Kidney epithelial cell (primary cell): ENCODE data around the gene GTF2H1. TPM values are rescaled to one million over a fixed set of nuclear protein-coding genes. Genes with fewer than 3 reads are reported as not detected.
"Not testable (repeated sequence)": the region's sequence is repeated elsewhere in the genome, so short reads cannot be mapped to it uniquely, and the experiment has no call there.

Source experiments
- DNase-seq: peaks from one replicate; pipeline ENCODE4 v3.0.0-alpha.2; 2010; ENCODE audit warnings: low read depth
- H3K27me3 ChIP-seq: 2 replicates; pipeline ENCODE4 v1.6.0; 2011; ENCODE audit warnings: low read length; ENCODE audit not compliant: control insufficient read depth, insufficient read depth
- H3K36me3 ChIP-seq: 2 replicates; pipeline ENCODE4 v1.5.1; 2011; ENCODE audit warnings: low read length; ENCODE audit not compliant: control insufficient read depth, insufficient read depth
- H3K4me3 ChIP-seq: 2 replicates; pipeline ENCODE4 v1.5.1; 2011; ENCODE audit warnings: low read depth, mild to moderate bottlenecking, control low read depth, low read length
- CTCF ChIP-seq: IDR thresholded peaks from 2 replicates; pipeline ENCODE4 v1.5.1; 2011; ENCODE audit warnings: mild to moderate bottlenecking, moderate library complexity, low read length, control low read depth, inconsistent platforms; ENCODE audit not compliant: insufficient read depth, poor library complexity, severe bottlenecking
- total RNA-seq: library from RNA; depleted of rRNA; stranded (reverse); fragments of >200 nt; gene quantifications from 2 replicates; pipeline ENCODE4 v1.2.3, GENCODE V29; 2015

Gene GTF2H1
- total RNA-seq, 1 donor from 2014 or later: 57.2 TPM

- no peaks in the 10 kb centered on the region for H3K27me3 ChIP-seq
- H3K36me3 ChIP-seq: no peaks in the 10 kb centered on the region
- TF ChIP-seq CTCF: no peak
- peak overlapping the region; percentile 85 for H3K4me3 ChIP-seq
- DNase-seq: no peak
Observed at GRCh38 chr11:18393581-18394274, 71.4 kb downstream of the GTF2H1 start.

- Histone ChIP-seq H3K27me3 (no peaks in the 10 kb centered on the region), H3K36me3 (no peaks in the 10 kb centered on the region), H3K4me3 (peak within 1 kb of the TSS; percentile 85)
- DNase-seq: peak; percentile 83
- no peak for TF ChIP-seq CTCF
Observed at GRCh38 chr11:18394275-18394927, 72.0 kb downstream of the GTF2H1 start, which contains the start of gene LDHA. LDHA (plus strand) TSS chr11:18394563; CDS start chr11:18396843, 2,280 bp downstream.

DNA sequence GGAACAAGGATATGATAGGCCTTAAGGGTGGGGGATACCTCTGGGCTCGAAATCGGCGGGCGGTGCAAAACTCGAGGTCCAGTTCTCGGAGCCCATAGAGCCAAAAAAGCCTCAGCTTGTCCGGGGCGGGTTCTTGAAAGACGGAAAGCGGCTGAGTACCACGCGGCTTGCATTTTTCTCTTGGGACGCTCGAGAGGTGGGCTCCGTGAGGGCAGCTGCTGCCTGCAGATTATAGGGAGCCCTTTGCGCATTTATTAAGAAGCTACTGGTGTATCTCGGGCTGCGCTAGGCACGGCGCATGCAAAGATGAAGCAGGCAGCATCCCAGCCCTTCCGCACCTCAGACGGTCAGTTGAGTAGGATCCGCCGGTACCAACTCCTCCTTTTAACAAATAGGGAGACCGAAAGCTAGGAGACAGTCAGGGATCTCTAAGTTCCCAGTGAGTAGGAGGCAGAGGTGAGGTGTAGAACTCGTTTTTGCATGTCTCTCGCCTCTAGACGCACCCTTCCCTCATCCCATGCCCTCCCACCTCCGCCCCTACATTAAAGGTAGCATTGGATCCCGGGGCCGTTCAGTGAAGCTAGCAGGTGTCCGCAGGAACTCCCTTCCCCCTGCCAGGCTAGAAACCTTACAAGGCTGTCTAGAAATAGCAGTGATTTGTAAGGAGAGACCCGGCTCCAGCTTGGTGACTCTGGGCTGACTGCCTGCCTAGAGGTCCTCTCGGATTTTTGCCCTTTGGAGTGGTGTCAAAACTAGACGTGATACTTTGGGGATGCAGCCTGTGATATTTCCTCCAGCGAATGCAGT lies 72.8 kb downstream of the GTF2H1 start:
- no peak for DNase-seq
- peak overlapping the region; percentile 85 for H3K4me3 ChIP-seq
- no peaks in the 10 kb centered on the region for H3K36me3 ChIP-seq
- no peaks in the 10 kb centered on the region for H3K27me3 ChIP-seq
- no peak for TF ChIP-seq CTCF

DNA sequence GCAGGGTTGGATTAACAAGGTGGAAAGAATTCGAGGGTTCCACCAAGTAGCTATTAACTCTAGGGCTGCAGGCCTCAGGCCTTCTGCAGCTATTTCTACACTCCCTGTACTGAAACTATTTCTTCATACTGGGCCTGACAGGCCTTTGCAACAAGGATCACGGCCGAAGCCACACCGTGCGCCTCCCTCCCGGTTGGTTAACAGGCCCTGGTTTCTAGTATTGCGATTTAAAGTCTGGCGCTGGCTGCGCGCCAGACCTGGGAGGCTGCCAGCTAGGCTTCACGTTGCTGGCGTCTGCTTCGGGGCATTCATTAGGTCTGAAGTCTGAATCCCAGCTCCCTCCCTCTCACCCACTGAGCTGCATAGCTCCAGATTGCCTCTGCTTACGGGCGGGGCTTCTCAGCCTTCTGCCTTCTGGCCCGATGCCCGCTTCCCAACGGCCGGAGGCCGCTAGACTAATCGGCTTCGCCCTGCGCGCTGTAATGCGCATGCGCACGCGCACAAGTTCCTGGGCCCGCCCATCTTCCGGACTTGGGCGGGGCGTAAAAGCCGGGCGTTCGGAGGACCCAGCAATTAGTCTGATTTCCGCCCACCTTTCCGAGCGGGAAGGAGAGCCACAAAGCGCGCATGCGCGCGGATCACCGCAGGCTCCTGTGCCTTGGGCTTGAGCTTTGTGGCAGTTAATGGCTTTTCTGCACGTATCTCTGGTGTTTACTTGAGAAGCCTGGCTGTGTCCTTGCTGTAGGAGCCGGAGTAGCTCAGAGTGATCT lies 73.6 kb downstream of the GTF2H1 start:
- no peaks in the 10 kb centered on the region for H3K27me3 ChIP-seq
- peak; percentile 95 for DNase-seq
- peak overlapping the region; percentile 85 for H3K4me3 ChIP-seq
- no peaks in the 10 kb centered on the region for H3K36me3 ChIP-seq
- no peak for TF ChIP-seq CTCF

DNA sequence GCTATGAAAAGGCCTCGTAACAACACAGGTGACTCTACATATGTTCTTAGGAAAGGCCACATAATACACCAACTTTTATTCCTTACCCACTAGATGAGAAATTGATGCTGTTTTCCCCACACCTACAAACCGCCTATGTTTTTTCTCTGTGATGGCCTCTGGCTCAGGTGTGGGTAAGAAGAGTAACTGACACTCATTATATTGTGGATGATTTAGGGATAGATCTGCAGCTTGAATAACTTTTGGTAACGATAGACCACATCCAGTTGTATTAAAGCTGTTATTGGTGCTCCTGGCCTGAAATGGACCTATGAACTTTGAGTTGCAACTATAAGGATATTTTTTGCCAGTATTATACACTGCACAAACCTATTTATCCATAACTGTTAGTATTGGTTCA lies 75.6 kb downstream of the GTF2H1 start:
- Histone ChIP-seq H3K27me3 (no peaks in the 10 kb centered on the region), H3K4me3 (no peak overlapping the region), H3K36me3 (peaks cover 2% of the 10 kb centered on the region)
- DNase-seq: no peak
- TF ChIP-seq CTCF: no peak

DNA sequence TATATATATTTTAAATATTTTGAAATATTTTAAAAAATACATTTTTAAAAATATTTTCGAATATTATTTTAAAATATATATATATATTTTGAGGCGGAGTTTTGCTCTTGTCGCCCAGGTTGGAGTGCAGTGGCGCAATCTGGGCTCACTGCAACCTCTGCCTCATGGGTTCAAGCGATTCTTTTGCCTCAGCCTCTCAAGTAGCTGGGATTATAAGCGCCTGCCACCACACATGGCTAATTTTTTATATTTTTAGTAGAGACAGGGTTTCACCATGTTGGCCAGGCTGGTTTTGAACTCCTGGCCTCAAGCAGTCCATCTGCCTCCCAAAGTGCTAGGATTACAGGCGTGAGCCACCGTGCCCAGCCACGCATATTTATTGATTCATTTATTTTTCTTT lies 78.7 kb downstream of the GTF2H1 start:
- not testable (repeated sequence) for DNase-seq, H3K36me3 ChIP-seq, H3K27me3 ChIP-seq, H3K4me3 ChIP-seq
